ENCODE data around the gene RTL1.

RTL1 gene

GRCh38 chr14:100898935-100899883, 4.3 kb downstream of the RTL1 start:
- FAIRE-seq (no peak), DNase-seq (ENCODE audit: low spot score) (no peak)

GRCh38 chr14:100898465-100898864, 5.1 kb downstream of the RTL1 start:
- DNase-seq (ENCODE audit: low spot score) (no peak), FAIRE-seq (no peak)

GRCh38 chr14:100896369-100897060, 7.0 kb downstream of the RTL1 start:
- DNase-seq (ENCODE audit: low spot score) (no peak), FAIRE-seq (no peak)

GRCh38 chr14:100895411-100895810, 8.1 kb downstream of the RTL1 start:
- DNase-seq (ENCODE audit: low spot score) (no peak), FAIRE-seq (no peak)

GRCh38 chr14:100894416-100894815, 9.1 kb downstream of the RTL1 start:
- no peak for DNase-seq (ENCODE audit: low spot score)
- FAIRE-seq, result no peak

- DNase-seq (ENCODE audit: low spot score), result no peak
- FAIRE-seq, result no peak
Observed at GRCh38 chr14:100893760-100894159, 9.8 kb downstream of the RTL1 start.

- no peak for DNase-seq (ENCODE audit: low spot score)
Observed at GRCh38 chr14:100893228-100893601, 10.3 kb downstream of the RTL1 start.

GRCh38 chr14:100892496-100893227, 10.9 kb downstream of the RTL1 start:
- DNase-seq (ENCODE audit: low spot score) (no peak), FAIRE-seq (no peak)

More at GRCh38 chr14:100893228-100893601, 10.3 kb downstream of the RTL1 start:
- FAIRE-seq, result no peak

GRCh38 chr14:100891501-100892445, 11.7 kb downstream of the RTL1 start:
- DNase-seq (ENCODE audit: low spot score), result no peak
- FAIRE-seq, result no peak

- FAIRE-seq (no peak), DNase-seq (ENCODE audit: low spot score) (no peak)
Observed at GRCh38 chr14:100891051-100891450, 12.5 kb downstream of the RTL1 start.

- DNase-seq (ENCODE audit: low spot score), result no peak
- no peak for FAIRE-seq
Observed at GRCh38 chr14:100890061-100890850, 13.3 kb downstream of the RTL1 start.

GRCh38 chr14:100889641-100890040, 13.9 kb downstream of the RTL1 start:
- FAIRE-seq (no peak), DNase-seq (ENCODE audit: low spot score) (no peak)

- FAIRE-seq, result no peak
- no peak for DNase-seq (ENCODE audit: low spot score)
Observed at GRCh38 chr14:100888789-100889315, 14.7 kb downstream of the RTL1 start.

- FAIRE-seq (no peak), DNase-seq (ENCODE audit: low spot score) (no peak)
Observed at GRCh38 chr14:100887728-100888335, 15.7 kb downstream of the RTL1 start.

GRCh38 chr14:100885617-100886016, 17.9 kb downstream of the RTL1 start:
- no peak for DNase-seq (ENCODE audit: low spot score)
- FAIRE-seq, result no peak

GRCh38 chr14:100885196-100885595, 18.3 kb downstream of the RTL1 start:
- no peak for DNase-seq (ENCODE audit: low spot score)
- FAIRE-seq, result no peak

- FAIRE-seq, result no peak
- no peak for DNase-seq (ENCODE audit: low spot score)
Observed at GRCh38 chr14:100884456-100884855, 19.1 kb downstream of the RTL1 start.

GRCh38 chr14:100883789-100884101, 19.8 kb downstream of the RTL1 start:
- no peak for DNase-seq (ENCODE audit: low spot score)
- FAIRE-seq, result no peak

- FAIRE-seq, result no peak
- no peak for DNase-seq (ENCODE audit: low spot score)
Observed at GRCh38 chr14:100882991-100883788, 20.3 kb downstream of the RTL1 start.
